Measurements from ENCODE around the gene ARHGEF37. TPM values are rescaled to one million over a fixed set of nuclear protein-coding genes. Genes with fewer than 3 reads are reported as not detected.

Gene ARHGEF37
- total RNA-seq, result 1.3 and 2.4 TPM in 2 replicates

GRCh38 chr5:149581192-149581861, at the start of gene ARHGEF37:
TSS of gene ARHGEF37 (plus strand) at chr5:149581498. CDS start at chr5:149597770, 16,272 bp downstream.

GRCh38 chr5:149551227-149552037, 29.9 kb upstream of the ARHGEF37 start, which contains the start of gene CSNK1A1:
TSS of gene CSNK1A1 (minus strand) at chr5:149551439. CDS start at chr5:149550964, 475 bp downstream.

Other genes with a start within 250 kb of the ARHGEF37 start
- 8.4 and 12.9 TPM in 2 replicates for gene GRPEL2, start 236.0 kb upstream of the ARHGEF37 start, total RNA-seq
- 8.6 and 19.0 TPM in 2 replicates for gene PCYOX1L, start 223.5 kb upstream of the ARHGEF37 start, total RNA-seq
- 0.38 and 2.0 TPM in 2 replicates for gene IL17B, start 202.2 kb upstream of the ARHGEF37 start, total RNA-seq
- gene CSNK1A1, start 30.1 kb upstream of the ARHGEF37 start, total RNA-seq, result 190 TPM in 2 replicates
- gene PPARGC1B, start 148.8 kb downstream of the ARHGEF37 start, total RNA-seq, result 0.76 and 1.5 TPM in 2 replicates